A172 (cell line): ENCODE results near the gene HTR2C. TPM values are rescaled to one million over a fixed set of nuclear protein-coding genes. Genes with fewer than 3 reads are reported as not detected.
A peak's percentile ranks its signal among the peaks of the same experiment; 100 is the strongest.
"Not testable (repeated sequence)": the region's sequence is repeated elsewhere in the genome, so short reads cannot be mapped to it uniquely, and the experiment has no call there.

Experiments
- DNase-seq: peaks from one replicate; pipeline ENCODE4 v3.0.0-alpha.2; 2015; ENCODE audit warnings: low spot score
- total RNA-seq: library from RNA; depleted of rRNA; stranded (reverse); fragments of >200 nt; shearing (Covaris generic); gene quantifications from 2 replicates; pipeline ENCODE4 v1.2.3, GENCODE V29; 2014; rRNA removed

The HTR2C gene
- total RNA-seq, result 1.5 and 2.2 TPM in 2 replicates

- DNase-seq, result no peak
Observed at GRCh38 chrX:114583646-114584374, at the start of gene HTR2C. Gene HTR2C (plus strand): TSS chrX:114584086. CDS start chrX:114726937, 142,851 bp downstream.

GRCh38 chrX:114580336-114580735 lies 3.5 kb upstream of the HTR2C start:
- DNase-seq, result no peak

- no peak for DNase-seq
Observed at GRCh38 chrX:114581528-114582263, 2.2 kb upstream of the HTR2C start.

GRCh38 chrX:114582264-114582632 lies 1.6 kb upstream of the HTR2C start:
- DNase-seq, result no peak

- DNase-seq, result no peak
Observed at GRCh38 chrX:114582698-114583395, 1.0 kb upstream of the HTR2C start.

GRCh38 chrX:114584375-114584943 lies 573 bp downstream of the HTR2C start:
- no peak for DNase-seq

- DNase-seq, result no peak
Observed at GRCh38 chrX:114584983-114585842, 1.3 kb downstream of the HTR2C start.

GRCh38 chrX:114591121-114591520 lies 7.2 kb downstream of the HTR2C start:
- DNase-seq, result no peak

- DNase-seq, result peak; percentile 0
Observed at GRCh38 chrX:114599305-114599704, 15.4 kb downstream of the HTR2C start.

- no peak for DNase-seq
Observed at GRCh38 chrX:114599911-114600310, 16.0 kb downstream of the HTR2C start.

- DNase-seq, result not testable (repeated sequence)
Observed at GRCh38 chrX:114606619-114607018, 22.7 kb downstream of the HTR2C start.

GRCh38 chrX:114611018-114611619 lies 27.2 kb downstream of the HTR2C start:
- peak; percentile 11 for DNase-seq

GRCh38 chrX:114615765-114616164 lies 31.9 kb downstream of the HTR2C start:
- no peak for DNase-seq

GRCh38 chrX:114619874-114620273 lies 36.0 kb downstream of the HTR2C start:
- no peak for DNase-seq

- DNase-seq, result peak; percentile 0
Observed at GRCh38 chrX:114626323-114626722, 42.4 kb downstream of the HTR2C start.

- DNase-seq, result no peak
Observed at GRCh38 chrX:114635986-114636385, 52.1 kb downstream of the HTR2C start.

- no peak for DNase-seq
Observed at GRCh38 chrX:114650351-114650750, 66.5 kb downstream of the HTR2C start.

GRCh38 chrX:114675365-114675764 lies 91.5 kb downstream of the HTR2C start:
- peak; percentile 31 for DNase-seq

GRCh38 chrX:114700533-114700932 lies 116.6 kb downstream of the HTR2C start:
- DNase-seq, result not testable (repeated sequence)

- no peak for DNase-seq
Observed at GRCh38 chrX:114709406-114709805, 125.5 kb downstream of the HTR2C start.

GRCh38 chrX:114710571-114710970 lies 126.7 kb downstream of the HTR2C start:
- DNase-seq, result no peak
